NT2/D1 (cell line): ENCODE results near the gene PSME1.
A peak's percentile ranks its signal among the peaks of the same experiment; 100 is the strongest.

Experiments
- DNase-seq: peaks from one replicate; pipeline ENCODE4 v3.0.0-alpha.2; 2011; ENCODE audit warnings: low read depth, low spot score
- H3K27me3 ChIP-seq: 2 replicates; pipeline ENCODE4 v1.6.0; 2011; ENCODE audit warnings: mild to moderate bottlenecking; ENCODE audit not compliant: insufficient read length, insufficient read depth
- H3K36me3 ChIP-seq: 2 replicates; pipeline ENCODE4 v1.6.1; 2011; ENCODE audit warnings: mild to moderate bottlenecking, low read length, mixed read lengths; ENCODE audit not compliant: insufficient read depth, insufficient read length
- H3K4me1 ChIP-seq: 2 replicates; pipeline ENCODE4 v1.5.1; 2011; ENCODE audit not compliant: insufficient read depth, insufficient read length
- H3K4me3 ChIP-seq: 2 replicates; pipeline ENCODE4 v1.5.1; 2011; ENCODE audit warnings: low read depth; ENCODE audit not compliant: insufficient read length
- H3K9ac ChIP-seq: 2 replicates; pipeline ENCODE4 v1.6.0; 2011; ENCODE audit warnings: low read depth; ENCODE audit not compliant: insufficient read length
- H3K9me3 ChIP-seq: 2 replicates; pipeline ENCODE4 v1.5.1; 2011; ENCODE audit warnings: mild to moderate bottlenecking, low read length; ENCODE audit not compliant: insufficient read depth
- SUZ12 ChIP-seq: IDR thresholded peaks from 2 replicates; pipeline ENCODE4 v1.6.1; 2011; ENCODE audit not compliant: insufficient read length, insufficient read depth; ENCODE audit errors: extremely low read depth
- YY1 ChIP-seq: IDR thresholded peaks from 2 replicates; pipeline ENCODE4 v1.6.1; 2011; ENCODE audit not compliant: insufficient read length, insufficient read depth
- ZNF274 ChIP-seq: IDR thresholded peaks from 2 replicates; pipeline ENCODE4 v1.6.1; 2011; ENCODE audit warnings: mild to moderate bottlenecking, low read depth, low read length

The PSME1 gene

DNA sequence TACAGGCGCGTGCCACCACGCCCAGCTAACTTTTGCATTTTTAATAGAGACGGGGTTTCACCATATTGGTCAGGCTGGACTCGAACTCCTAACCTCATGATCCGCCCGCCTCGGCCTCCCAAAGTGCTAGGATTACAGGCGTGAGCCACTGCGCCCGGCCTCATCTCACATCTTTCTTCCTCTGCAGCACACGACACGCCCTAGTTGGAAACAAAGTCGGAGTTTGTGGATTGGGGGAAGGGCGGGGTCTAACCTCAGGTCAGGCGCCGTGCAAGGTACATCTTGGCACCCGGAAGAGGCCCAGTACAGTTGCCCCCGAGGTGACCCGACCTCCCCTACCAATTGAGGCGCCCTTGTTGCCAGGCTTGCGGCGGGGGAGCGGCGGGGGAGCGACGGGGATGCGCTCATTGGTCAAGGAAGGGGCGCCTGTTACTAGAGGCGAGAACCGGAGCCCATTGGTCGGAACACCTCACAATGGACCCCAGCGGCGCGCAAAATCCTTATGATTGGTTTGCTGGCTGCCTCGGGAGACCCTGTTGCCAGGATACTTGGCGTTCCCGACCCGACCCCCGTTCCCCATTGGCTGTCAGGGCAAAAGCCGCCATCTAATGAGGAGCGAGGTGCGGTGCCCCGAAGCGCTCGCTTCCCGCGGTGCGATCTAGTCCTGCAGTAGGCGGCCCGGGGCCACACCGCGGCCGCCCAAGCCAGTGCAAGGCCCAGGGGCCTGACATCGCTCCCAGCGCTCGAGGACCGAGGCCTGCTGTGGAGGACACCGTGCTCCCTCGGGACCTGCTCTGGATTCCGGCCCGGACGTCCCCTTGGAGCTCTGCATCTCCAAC lies 35.6 kb downstream of the PSME1 start, which contains the start of gene REC8:
TSS of gene REC8 (plus strand) at position 659 of the 839 bp plus-strand sequence. CDS start 473 bp downstream, outside the sequence.
- no peaks in the 10 kb centered on the region for H3K27me3 ChIP-seq
- H3K4me1 ChIP-seq = peaks cover 3% of the 10 kb centered on the region
- peak; percentile 83 for DNase-seq
- no peaks in the 10 kb centered on the region for H3K9me3 ChIP-seq
- H3K9ac ChIP-seq = peak within 1 kb of the TSS; percentile 44
- H3K36me3 ChIP-seq = peaks cover 19% of the 10 kb centered on the region
- peak within 1 kb of the TSS; percentile 45 for H3K4me3 ChIP-seq
- TF ChIP-seq YY1 = no peak
- TF ChIP-seq SUZ12 = no peak
- TF ChIP-seq ZNF274 = no peak

- H3K4me1 ChIP-seq = peaks cover 3% of the 10 kb centered on the region
- TF ChIP-seq ZNF274 (no peak), SUZ12 (no peak), YY1 (no peak)
- no peaks in the 10 kb centered on the region for H3K27me3 ChIP-seq
- peaks cover 20% of the 10 kb centered on the region for H3K36me3 ChIP-seq
- H3K4me3 ChIP-seq = peak overlapping the region; percentile 45
- no peaks in the 10 kb centered on the region for H3K9me3 ChIP-seq
- H3K9ac ChIP-seq = peak overlapping the region; percentile 44
- DNase-seq = no peak
Observed at GRCh38 chr14:24172261-24172860, 36.4 kb downstream of the PSME1 start.

- no peak for DNase-seq
- H3K9ac ChIP-seq = no peak overlapping the region
- H3K4me1 ChIP-seq = peaks cover 3% of the 10 kb centered on the region
- no peaks in the 10 kb centered on the region for H3K27me3 ChIP-seq
- H3K9me3 ChIP-seq = no peaks in the 10 kb centered on the region
- H3K36me3 ChIP-seq = peaks cover 21% of the 10 kb centered on the region
- no peak overlapping the region for H3K4me3 ChIP-seq
- TF ChIP-seq SUZ12 (no peak), YY1 (no peak), ZNF274 (no peak)
Observed at GRCh38 chr14:24172871-24173281, 36.9 kb downstream of the PSME1 start.

GRCh38 chr14:24176599-24176998 lies 40.6 kb downstream of the PSME1 start:
- Histone ChIP-seq H3K9me3 (no peaks in the 10 kb centered on the region), H3K4me3 (no peak overlapping the region), H3K4me1 (peaks cover 3% of the 10 kb centered on the region), H3K9ac (no peak overlapping the region), H3K36me3 (peaks cover 53% of the 10 kb centered on the region), H3K27me3 (no peaks in the 10 kb centered on the region)
- TF ChIP-seq SUZ12 = no peak
- no peak for TF ChIP-seq YY1
- no peak for TF ChIP-seq ZNF274
- no peak for DNase-seq

GRCh38 chr14:24177041-24177825 lies 41.2 kb downstream of the PSME1 start:
- DNase-seq = no peak
- H3K27me3 ChIP-seq = no peaks in the 10 kb centered on the region
- TF ChIP-seq YY1 (no peak), SUZ12 (no peak), ZNF274 (no peak)
- peaks cover 3% of the 10 kb centered on the region for H3K4me1 ChIP-seq
- peaks cover 59% of the 10 kb centered on the region for H3K36me3 ChIP-seq
- no peak overlapping the region for H3K4me3 ChIP-seq
- no peaks in the 10 kb centered on the region for H3K9me3 ChIP-seq
- H3K9ac ChIP-seq = no peak overlapping the region

DNA sequence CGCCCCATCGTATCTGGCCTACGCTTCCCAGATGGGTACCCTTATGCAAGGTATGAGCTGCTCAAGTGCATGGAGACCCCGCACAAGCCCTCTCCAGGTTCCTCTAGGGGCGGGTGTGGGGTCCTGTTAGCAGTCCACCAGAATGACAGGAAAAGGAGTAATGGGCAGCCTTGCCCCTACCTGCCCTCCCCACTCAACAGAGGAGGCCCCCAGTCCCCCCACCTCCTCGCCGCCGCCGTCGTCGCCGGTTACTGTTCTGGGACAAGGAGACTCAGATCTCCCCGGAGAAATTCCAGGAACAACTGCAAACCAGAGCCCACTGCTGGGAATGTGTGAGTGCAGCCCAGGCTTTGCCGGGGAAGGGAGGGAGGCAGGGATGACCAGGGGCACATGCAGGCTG lies 41.9 kb downstream of the PSME1 start:
- H3K27me3 ChIP-seq = no peaks in the 10 kb centered on the region
- no peak overlapping the region for H3K4me3 ChIP-seq
- peaks cover 65% of the 10 kb centered on the region for H3K36me3 ChIP-seq
- H3K4me1 ChIP-seq = peaks cover 2% of the 10 kb centered on the region
- no peak overlapping the region for H3K9ac ChIP-seq
- H3K9me3 ChIP-seq = no peaks in the 10 kb centered on the region
- DNase-seq = no peak
- TF ChIP-seq SUZ12 (no peak), YY1 (no peak), ZNF274 (no peak)
